Endodermal cell (in vitro differentiated cells): ENCODE measurements around the gene TMEM33. TPM values are rescaled to one million over a fixed set of nuclear protein-coding genes. Genes with fewer than 3 reads are reported as not detected.
A peak's percentile ranks its signal among the peaks of the same experiment; 100 is the strongest.
"Not testable (repeated sequence)": the region's sequence is repeated elsewhere in the genome, so short reads cannot be mapped to it uniquely, and the experiment has no call there.

Experiments used
- DNase-seq: peaks from one replicate; pipeline ENCODE4 v3.0.0-alpha.2; 2017
- H3K27ac ChIP-seq: 2 replicates; pipeline ENCODE4 v1.5.1; 2013; ENCODE audit warnings: mild to moderate bottlenecking, low read depth, low read length, moderate library complexity
- H3K27me3 ChIP-seq: 2 replicates; pipeline ENCODE4 v1.6.1; 2013; ENCODE audit warnings: mild to moderate bottlenecking, low read length, moderate library complexity; ENCODE audit not compliant: insufficient read depth, control insufficient read depth, poor library complexity, severe bottlenecking
- H3K36me3 ChIP-seq: 2 replicates; pipeline ENCODE4 v1.7.0; 2013; ENCODE audit warnings: mild to moderate bottlenecking, low read length, moderate library complexity; ENCODE audit not compliant: control insufficient read depth, insufficient read depth
- H3K4me1 ChIP-seq: one replicate; pipeline ENCODE4 v1.7.0; 2013; ENCODE audit warnings: low read length; ENCODE audit not compliant: control insufficient read depth, insufficient read depth
- H3K4me3 ChIP-seq: 2 replicates; pipeline ENCODE4 v1.5.1; 2013; ENCODE audit warnings: mild to moderate bottlenecking, low read length, moderate library complexity
- H3K9ac ChIP-seq: 2 replicates; pipeline ENCODE4 v1.6.1; 2013; ENCODE audit warnings: mild to moderate bottlenecking, low read length, moderate library complexity; ENCODE audit not compliant: poor library complexity, severe bottlenecking; ENCODE audit errors: extremely low read depth
- H3K9me3 ChIP-seq: 2 replicates; pipeline ENCODE4 v1.6.1; 2013; ENCODE audit warnings: mild to moderate bottlenecking, low read length, moderate library complexity; ENCODE audit not compliant: control insufficient read depth
- H3K27ac Mint-ChIP-seq: 2 replicates; pipeline ENCODE4 v1.8.0; 2020; ENCODE audit warnings: mixed read lengths
- H3K27me3 Mint-ChIP-seq: 2 replicates; pipeline ENCODE4 v1.8.0; 2021; ENCODE audit warnings: mild to moderate bottlenecking, mixed read lengths; ENCODE audit not compliant: insufficient read depth
- H3K36me3 Mint-ChIP-seq: 2 replicates; pipeline ENCODE4 v1.8.0; 2020; ENCODE audit warnings: low read depth, mixed read lengths
- H3K4me1 Mint-ChIP-seq: 2 replicates; pipeline ENCODE4 v1.8.0; 2020; ENCODE audit warnings: mixed read lengths
- H3K4me3 Mint-ChIP-seq: 2 replicates; pipeline ENCODE4 v1.8.0; 2020; ENCODE audit warnings: mild to moderate bottlenecking, moderate library complexity, mixed read lengths
- H3K9me3 Mint-ChIP-seq: 2 replicates; pipeline ENCODE4 v1.8.0; 2020; ENCODE audit warnings: mild to moderate bottlenecking, mixed read lengths
- WGBS, 2 experiments: methylation state at CpG; one replicate each; pipeline versions ENCODE4 v1.1.5 to v1.1.7; 2013; ENCODE audit warnings: missing lambda C conversion rate in 2 of 2, mixed read lengths in 1 of 2; ENCODE audit not compliant: insufficient coverage in 1 of 2, insufficient read length in 1 of 2; 5-methylcytosine and 5-hydroxymethylcytosine counted together
- total RNA-seq, 2 donors: library from RNA; stranded (reverse); fragmentation: NEBNext Ultra II Directional in 1 of 2; extraction: Animal tissue kit (Norgen Biotek cat#: 25700) in 1 of 2; gene quantifications; 2 replicates in 1 of 2; 3 replicates in 1 of 2; pipeline ENCODE4 v1.2.1, GENCODE V29; 2021
- TF ChIP-seq, protein P1 (sequence below): fragments of 200-600 bp; sonication (generic); conservative IDR thresholded peaks from 2 replicates; pipeline ENCODE4 v1.5.0; 2021; ENCODE audit warnings: antibody characterized with exemption, mild to moderate bottlenecking

TMEM33 gene
- total RNA-seq, 2 donors from 2014 or later: 80.0 to 84.1 TPM

GRCh38 chr4:41912546-41912945, 22.7 kb upstream of the TMEM33 start:
- no peak overlapping the region for H3K27ac ChIP-seq
- no peak overlapping the region for H3K9ac ChIP-seq
- no peaks in the 10 kb centered on the region for H3K4me1 ChIP-seq
- WGBS, 2 experiments: 86 to 100% methylated on average over 1 to 5 of the region's 5 CpGs
- H3K9me3 ChIP-seq: no peaks in the 10 kb centered on the region
- H3K27ac Mint-ChIP-seq: no peak overlapping the region
- no peaks in the 10 kb centered on the region for H3K27me3 Mint-ChIP-seq
- H3K4me1 Mint-ChIP-seq: no peaks in the 10 kb centered on the region
- H3K27me3 ChIP-seq: no peaks in the 10 kb centered on the region
- H3K36me3 ChIP-seq: no peaks in the 10 kb centered on the region
- DNase-seq: no peak
- peaks cover 11% of the 10 kb centered on the region for H3K9me3 Mint-ChIP-seq
- H3K36me3 Mint-ChIP-seq: no peaks in the 10 kb centered on the region
- TF ChIP-seq, protein P1, sequence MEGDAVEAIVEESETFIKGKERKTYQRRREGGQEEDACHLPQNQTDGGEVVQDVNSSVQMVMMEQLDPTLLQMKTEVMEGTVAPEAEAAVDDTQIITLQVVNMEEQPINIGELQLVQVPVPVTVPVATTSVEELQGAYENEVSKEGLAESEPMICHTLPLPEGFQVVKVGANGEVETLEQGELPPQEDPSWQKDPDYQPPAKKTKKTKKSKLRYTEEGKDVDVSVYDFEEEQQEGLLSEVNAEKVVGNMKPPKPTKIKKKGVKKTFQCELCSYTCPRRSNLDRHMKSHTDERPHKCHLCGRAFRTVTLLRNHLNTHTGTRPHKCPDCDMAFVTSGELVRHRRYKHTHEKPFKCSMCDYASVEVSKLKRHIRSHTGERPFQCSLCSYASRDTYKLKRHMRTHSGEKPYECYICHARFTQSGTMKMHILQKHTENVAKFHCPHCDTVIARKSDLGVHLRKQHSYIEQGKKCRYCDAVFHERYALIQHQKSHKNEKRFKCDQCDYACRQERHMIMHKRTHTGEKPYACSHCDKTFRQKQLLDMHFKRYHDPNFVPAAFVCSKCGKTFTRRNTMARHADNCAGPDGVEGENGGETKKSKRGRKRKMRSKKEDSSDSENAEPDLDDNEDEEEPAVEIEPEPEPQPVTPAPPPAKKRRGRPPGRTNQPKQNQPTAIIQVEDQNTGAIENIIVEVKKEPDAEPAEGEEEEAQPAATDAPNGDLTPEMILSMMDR: no peak
- no peak overlapping the region for H3K4me3 Mint-ChIP-seq
- H3K4me3 ChIP-seq: no peak overlapping the region

- H3K9me3 ChIP-seq: no peaks in the 10 kb centered on the region
- no peaks in the 10 kb centered on the region for H3K4me1 ChIP-seq
- no peaks in the 10 kb centered on the region for H3K27me3 ChIP-seq
- H3K4me3 ChIP-seq: no peak overlapping the region
- Mint-ChIP-seq H3K4me1 (no peaks in the 10 kb centered on the region), H3K9me3 (peaks cover 6% of the 10 kb centered on the region), H3K27ac (no peak overlapping the region), H3K27me3 (peaks cover 5% of the 10 kb centered on the region), H3K36me3 (no peaks in the 10 kb centered on the region), H3K4me3 (no peak overlapping the region)
- TF ChIP-seq, protein P1: no peak
- no peaks in the 10 kb centered on the region for H3K36me3 ChIP-seq
- H3K9ac ChIP-seq: no peak overlapping the region
- no peak overlapping the region for H3K27ac ChIP-seq
- no peak for DNase-seq
These were observed 21.7 kb upstream of the TMEM33 start for GRCh38 chr4:41913509-41913908.

DNA sequence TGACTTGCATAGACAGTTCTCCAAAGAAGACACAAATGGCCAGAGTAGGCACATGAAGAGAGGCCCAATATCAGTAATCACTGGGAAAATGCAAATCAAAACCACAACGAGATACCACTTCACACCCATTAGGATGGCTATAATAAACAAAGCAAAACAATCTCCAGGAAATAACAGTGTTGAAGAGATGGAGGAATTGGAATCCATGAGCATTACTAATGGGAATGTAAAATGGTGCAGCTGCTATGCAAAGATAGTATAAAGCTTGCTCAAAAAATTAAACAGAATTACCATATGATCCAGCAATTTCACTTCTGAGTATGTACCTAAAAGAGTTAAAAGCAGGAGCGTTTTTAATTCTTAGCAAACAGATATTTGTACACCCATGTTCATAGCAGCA, 17.0 kb upstream of the TMEM33 start:
- H3K4me3 Mint-ChIP-seq: no peak overlapping the region
- H3K27me3 Mint-ChIP-seq: peaks cover 44% of the 10 kb centered on the region
- H3K4me1 ChIP-seq: no peaks in the 10 kb centered on the region
- H3K36me3 Mint-ChIP-seq: peaks cover 4% of the 10 kb centered on the region
- H3K9me3 ChIP-seq: peaks cover 43% of the 10 kb centered on the region
- H3K9me3 Mint-ChIP-seq: peaks cover 43% of the 10 kb centered on the region
- H3K4me1 Mint-ChIP-seq: no peaks in the 10 kb centered on the region
- no peak overlapping the region for H3K9ac ChIP-seq
- H3K27ac ChIP-seq: no peak overlapping the region
- H3K27ac Mint-ChIP-seq: no peak overlapping the region
- no peak overlapping the region for H3K4me3 ChIP-seq
- no peaks in the 10 kb centered on the region for H3K36me3 ChIP-seq
- DNase-seq: no peak
- H3K27me3 ChIP-seq: peaks cover 7% of the 10 kb centered on the region
- TF ChIP-seq, protein P1: no peak
- WGBS, 2 experiments: 76% methylated on average over 2 of the region's 2 CpGs; no CpG with 5 or more reads in 1 of the 2 experiments

DNA sequence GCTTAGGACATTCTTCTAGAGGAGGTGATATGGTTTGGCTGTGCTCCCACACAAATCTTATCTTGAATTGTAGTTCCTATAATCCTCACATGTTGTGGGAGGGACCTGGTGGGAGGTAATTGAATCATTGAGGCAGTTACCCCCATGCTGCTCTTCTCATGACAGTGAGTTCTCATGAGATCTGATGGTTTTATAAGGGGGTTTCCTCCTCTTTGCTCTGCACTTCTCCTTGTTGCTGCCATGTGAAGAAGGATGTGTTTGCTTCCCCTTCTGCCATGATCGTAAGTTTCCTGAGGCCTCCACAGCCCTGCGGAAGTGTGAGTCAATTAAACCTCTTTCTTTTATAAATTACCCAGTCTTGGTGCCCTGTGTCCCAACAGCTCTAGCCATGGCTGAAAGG, 14.8 kb upstream of the TMEM33 start:
- H3K4me1 Mint-ChIP-seq, H3K27ac Mint-ChIP-seq, H3K4me1 ChIP-seq, H3K27ac ChIP-seq, H3K36me3 ChIP-seq, H3K9ac ChIP-seq, H3K36me3 Mint-ChIP-seq, H3K4me3 Mint-ChIP-seq, DNase-seq: not testable (repeated sequence)
- Mint-ChIP-seq H3K27me3 (peaks cover 62% of the 10 kb centered on the region), H3K9me3 (peaks cover 48% of the 10 kb centered on the region)
- peaks cover 20% of the 10 kb centered on the region for H3K27me3 ChIP-seq
- 88 to 96% methylated on average over 2 of the region's 2 CpGs for WGBS, 2 experiments
- peaks cover 45% of the 10 kb centered on the region for H3K9me3 ChIP-seq
- H3K4me3 ChIP-seq: peak overlapping the region; percentile 4
